Measurements from ENCODE around the gene MAST1. TPM values are rescaled to one million over a fixed set of nuclear protein-coding genes. Genes with fewer than 3 reads are reported as not detected.
"Not testable (repeated sequence)": the region's sequence is repeated elsewhere in the genome, so short reads cannot be mapped to it uniquely, and the experiment has no call there.

The MAST1 gene
- total RNA-seq, 1 experiment from 2014 or later: 28.9 TPM

DNA sequence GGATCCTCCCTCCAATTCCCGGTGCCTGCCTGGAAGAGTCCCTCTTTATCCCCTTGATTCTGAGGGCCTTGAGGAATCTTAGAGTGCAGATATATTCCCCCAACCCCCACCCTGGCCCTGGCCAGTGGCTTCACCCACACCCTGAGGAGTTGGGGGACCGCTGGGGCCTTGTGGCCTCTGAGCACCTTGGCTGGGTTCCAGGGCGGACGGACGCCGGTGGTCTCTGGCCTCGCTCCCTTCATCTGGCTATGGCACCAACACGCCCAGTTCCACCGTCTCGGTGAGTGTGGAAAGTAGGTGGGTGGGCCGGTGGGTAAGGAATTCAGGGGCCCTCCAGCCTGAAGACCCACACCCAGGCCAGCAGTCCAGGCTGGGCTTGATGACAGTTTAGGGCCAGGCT is 5.0 kb downstream of the MAST1 start (continued):
- TF ChIP-seq, protein P1, sequence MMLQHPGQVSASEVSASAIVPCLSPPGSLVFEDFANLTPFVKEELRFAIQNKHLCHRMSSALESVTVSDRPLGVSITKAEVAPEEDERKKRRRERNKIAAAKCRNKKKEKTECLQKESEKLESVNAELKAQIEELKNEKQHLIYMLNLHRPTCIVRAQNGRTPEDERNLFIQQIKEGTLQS (IDR thresholded peaks at IDR 0.05): no peak

DNA sequence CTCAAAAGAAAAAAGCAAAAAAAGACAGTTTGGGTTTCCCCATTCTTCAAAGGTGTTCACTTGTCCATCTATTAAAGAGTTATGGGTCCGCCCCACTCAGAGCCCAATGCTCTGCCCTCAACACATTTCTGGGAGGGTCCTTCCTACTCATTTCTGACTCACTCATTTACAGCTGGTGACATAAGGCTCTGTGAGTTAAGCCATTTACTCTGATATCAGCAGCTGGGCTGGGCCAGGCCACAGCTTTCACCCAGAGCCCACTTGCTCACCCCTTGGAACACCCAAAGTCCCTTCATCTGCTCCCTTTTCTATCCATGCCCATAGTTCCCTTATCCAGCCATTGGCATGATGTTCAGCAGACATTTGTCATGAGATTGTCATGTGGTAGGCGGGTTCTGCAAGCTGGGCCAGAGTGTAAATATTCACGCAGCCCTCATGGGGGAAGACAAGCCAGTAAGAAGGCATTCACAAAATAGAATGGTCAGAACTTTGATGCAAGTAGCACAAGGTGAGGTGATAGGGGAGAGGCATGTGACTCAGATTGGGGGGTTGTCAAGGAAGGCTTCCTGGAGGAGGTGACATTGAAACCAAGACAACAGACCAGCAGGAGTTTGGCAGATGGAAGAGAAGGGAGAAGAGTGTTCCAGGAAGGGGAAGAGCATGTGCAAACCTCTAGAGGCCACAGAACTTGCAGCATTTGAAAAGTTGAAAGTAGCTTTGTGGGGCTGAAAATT is 5.9 kb downstream of the MAST1 start:
- CTCF ChIA-PET: interaction anchor here (0.6 to 1.3 kb wide), 3 partner anchors 68 to 84 kb away, joined by 3 to 4 read pairs (median 3); no protein-coding TSS in a partner anchor
- no peak overlapping the region for H3K4me2 ChIP-seq (ENCODE audit: low read length)
- BruUV-seq (replicated peaks): no TSS peak
- H3K27me3 ChIP-seq (ENCODE audit: insufficient read depth, low read length): no peaks in the 10 kb centered on the region
- peaks cover 5 to 11% of the 10 kb centered on the region in 2 experiments; a peak in 1 of 4 replicates for H3K36me3 ChIP-seq (ENCODE audit: control insufficient read depth in 1 of 2, insufficient read depth in 2 of 2, low read length in 2 of 2)
- no peaks in the 10 kb centered on the region for H3K9me2 ChIP-seq (ENCODE audit: insufficient read depth)
- RAD21 ChIA-PET (ENCODE audit: low non-redundant PET in 1 of 2, low total read pairs in 2 of 2, uncharacterized antibody in 2 of 2, unreplicated experiment in 2 of 2): no interaction called here
- no peak for TF ChIP-seq SP1 (IDR thresholded peaks at IDR 0.05; ENCODE audit: low read depth)
- intact Hi-C loops (cut with micrococcal nuclease): no loop called here
- POLR2A ChIA-PET: no interaction called here
- no peak overlapping the region for H3K9ac ChIP-seq (ENCODE audit: low read length)
- peaks cover 32% of the 10 kb centered on the region; the same call in 1 of the 2 replicates for H3K79me2 ChIP-seq (ENCODE audit: insufficient read depth, low read length)
- no peaks in the 10 kb centered on the region for H3K9me3 ChIP-seq (ENCODE audit: control insufficient read depth in 1 of 2, insufficient read depth in 1 of 2, low read depth in 1 of 2, low read length in 2 of 2)
- no peak for ATAC-seq
- no peak overlapping the region for H3K27ac ChIP-seq (ENCODE audit: low read depth, low read length)
- H4K20me1 ChIP-seq (ENCODE audit: insufficient read depth): no peaks in the 10 kb centered on the region
- H2AFZ ChIP-seq (ENCODE audit: low read depth, low read length, poor library complexity, severe bottlenecking): no peak overlapping the region
- DNase-seq (ENCODE audit: low read depth, low spot score): no peak
- H3K4me1 ChIP-seq (ENCODE audit: control insufficient read depth in 1 of 2, insufficient read depth in 2 of 2, low read length in 2 of 2): peaks cover 14 to 38% of the 10 kb centered on the region in 2 experiments; a peak in 3 of 4 replicates
- no peak overlapping the region for H3K4me3 ChIP-seq (replicated peaks in 1 of 2; ENCODE audit: low read depth in 1 of 2, low read length in 2 of 2)

DNA sequence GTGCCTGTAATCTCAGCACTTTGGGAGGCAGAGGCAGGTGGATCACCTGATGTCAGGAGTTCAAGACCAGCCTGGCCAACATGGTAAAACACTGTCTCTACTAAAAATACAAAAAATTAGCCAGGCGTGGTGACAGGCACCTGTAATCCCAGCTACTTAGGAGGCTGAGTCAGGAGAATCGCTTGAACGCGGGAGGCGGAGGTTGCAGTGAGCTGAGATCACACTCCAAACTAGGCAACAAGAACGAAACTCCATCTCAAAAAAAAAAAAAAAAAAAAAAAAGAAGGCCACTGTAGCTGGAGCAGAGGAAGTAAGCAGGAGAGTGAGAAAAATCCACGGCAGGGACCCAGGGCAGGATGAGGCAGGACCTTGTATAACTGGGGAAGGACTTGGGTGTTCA is 8.3 kb downstream of the MAST1 start:
- H3K4me2 ChIP-seq (ENCODE audit: low read length); H4K20me1 ChIP-seq (ENCODE audit: insufficient read depth); H3K27me3 ChIP-seq (ENCODE audit: insufficient read depth, low read length); H3K4me3 ChIP-seq (replicated peaks in 1 of 2; ENCODE audit: low read depth in 1 of 2, low read length in 2 of 2); BruUV-seq (replicated peaks); ATAC-seq; POLR2A ChIA-PET; H3K27ac ChIP-seq (ENCODE audit: low read depth, low read length); H3K9me3 ChIP-seq (ENCODE audit: control insufficient read depth in 1 of 2, insufficient read depth in 1 of 2, low read depth in 1 of 2, low read length in 2 of 2); H3K9ac ChIP-seq (ENCODE audit: low read length); H2AFZ ChIP-seq (ENCODE audit: low read depth, low read length, poor library complexity, severe bottlenecking); H3K9me2 ChIP-seq (ENCODE audit: insufficient read depth); DNase-seq (ENCODE audit: low read depth, low spot score): not testable (repeated sequence)
- peaks cover 14% of the 10 kb centered on the region; the same call in 1 of the 2 replicates for H3K79me2 ChIP-seq (ENCODE audit: insufficient read depth, low read length)
- peaks cover 5 to 11% of the 10 kb centered on the region in 2 experiments; a peak in 1 of 4 replicates for H3K36me3 ChIP-seq (ENCODE audit: control insufficient read depth in 1 of 2, insufficient read depth in 2 of 2, low read length in 2 of 2)
- ChIA-PET CTCF (interaction anchor here (0.7 to 2.3 kb wide), 14 partner anchors 9 to 89 kb away, joined by 3 to 34 read pairs (median 5); partner anchors contain the start of gene RTBDN), RAD21 (ENCODE audit: low non-redundant PET in 1 of 2, low total read pairs in 2 of 2, uncharacterized antibody in 2 of 2, unreplicated experiment in 2 of 2) (interaction anchor here (1.0 to 1.6 kb wide), 2 partner anchors 73 to 80 kb away, joined by 3 to 5 read pairs; no protein-coding TSS in a partner anchor)
- intact Hi-C loops (cut with micrococcal nuclease): loop anchor here (5.0 kb wide), 1 partner anchor 69 kb away; the partner anchor contains the start of gene HOOK2
- H3K4me1 ChIP-seq (ENCODE audit: control insufficient read depth in 1 of 2, insufficient read depth in 2 of 2, low read length in 2 of 2): peaks cover 4 to 18% of the 10 kb centered on the region in 2 experiments; a peak in 3 of 4 replicates
